Measurements from ENCODE around the gene LTBP2. TPM values are rescaled to one million over a fixed set of nuclear protein-coding genes. Genes with fewer than 3 reads are reported as not detected.
A peak's percentile ranks its signal among the peaks of the same experiment; 100 is the strongest.

The LTBP2 gene
- total and polyA plus RNA-seq, 2 of the 13 experiments (the other 11 are each of a cell fraction or from before 2014, with no cell fraction given), result 0.20 to 0.41 TPM

GRCh38 chr14:74508844-74509428, 103.1 kb downstream of the LTBP2 start:
- no peaks in the 10 kb centered on the region for H4K20me1 ChIP-seq (ENCODE audit: insufficient read depth, low read length)
- BruUV-seq (replicated peaks), result no TSS peak
- H2AFZ ChIP-seq (ENCODE audit: low read length), result no peak overlapping the region
- no peak overlapping the region for H3K9ac ChIP-seq (ENCODE audit: insufficient read depth, low read depth, low read length)
- no peak overlapping the region for H3K4me3 ChIP-seq (replicated peaks in 1 of 3; ENCODE audit: insufficient read depth in 1 of 3, low read depth in 2 of 3, low read length in 3 of 3)
- intact Hi-C loops (cut with micrococcal nuclease; ENCODE audit: unreplicated experiment) (no loop called here), in situ Hi-C loops (cut with HindIII; ENCODE audit: extremely low pct_ligation_motif_present, low pct_unique_long_range_greater_than_20kb) (no loop called here)
- 50% methylated on average over 4 of the region's 13 CpGs for WGBS (ENCODE audit: low lambda C conversion rate)
- no peaks in the 10 kb centered on the region for H3K36me3 ChIP-seq (replicated peaks in 1 of 2; ENCODE audit: control insufficient read depth in 1 of 2, insufficient read depth in 2 of 2, low read length in 2 of 2)
- no peak for ATAC-seq
- H3K79me2 ChIP-seq (ENCODE audit: insufficient read depth, low read length), result no peaks in the 10 kb centered on the region
- no peak for FAIRE-seq
- TF ChIP-seq ZNF674 (CRISPR knock-in tag; IDR thresholded peaks at IDR 0.05; ENCODE audit: low read depth) (0 out of 2 replicates have a peak, but pooled peaks have one; percentile 38), ZNF256 (CRISPR knock-in tag; conservative IDR thresholded peaks at IDR 0.05) (no peak)
- H3K4me1 ChIP-seq (ENCODE audit: insufficient read depth, low read length), result peaks cover 23% of the 10 kb centered on the region
- ChIA-PET CTCF (ENCODE audit: low intra/inter-chr PET ratio, low total read pairs) (no interaction called here), POLR2A (no interaction called here)
- H3K27me3 ChIP-seq (ENCODE audit: control insufficient read depth in 1 of 2, insufficient read depth in 2 of 2, low read length in 2 of 2), result peaks cover 2 to 47% of the 10 kb centered on the region in 2 experiments; a peak in 4 of 5 replicates
- H3K9me3 ChIP-seq (ENCODE audit: low read length), result no peaks in the 10 kb centered on the region
- no peak overlapping the region for H3K27ac ChIP-seq (ENCODE audit: extremely low read length, insufficient read depth, low read length)
- DNase-seq (ENCODE audit: low spot score), result no peak
- no peak overlapping the region for H3K4me2 ChIP-seq (ENCODE audit: low read depth, low read length)

DNA sequence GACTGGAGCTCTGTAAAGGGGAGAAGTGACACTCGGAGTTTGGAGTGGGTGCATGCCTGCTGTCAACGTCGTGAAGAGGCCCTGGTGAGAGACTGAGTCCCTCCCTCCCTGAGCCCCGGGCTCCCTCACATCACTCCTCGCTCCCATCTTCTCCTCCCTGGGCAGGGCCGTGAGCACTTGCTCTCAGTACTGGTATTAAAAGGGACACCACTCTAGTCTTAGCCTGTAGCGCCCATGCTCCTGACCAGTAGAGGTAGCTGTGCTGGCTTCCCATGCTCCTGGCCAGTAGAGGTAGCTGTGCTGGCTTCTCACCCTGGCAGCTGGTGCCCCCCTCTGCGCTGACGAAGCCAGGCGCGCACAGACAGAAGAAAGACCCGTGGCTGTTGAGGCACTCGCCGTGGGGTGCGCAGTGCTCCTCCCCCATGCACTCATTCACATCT, 103.7 kb downstream of the LTBP2 start:
- Histone ChIP-seq H3K4me1 (ENCODE audit: insufficient read depth, low read length) (peaks cover 20% of the 10 kb centered on the region), H3K4me2 (ENCODE audit: low read depth, low read length) (no peak overlapping the region), H3K9ac (ENCODE audit: insufficient read depth, low read depth, low read length) (no peak overlapping the region), H2AFZ (ENCODE audit: low read length) (no peak overlapping the region), H3K27me3 (ENCODE audit: control insufficient read depth in 1 of 2, insufficient read depth in 2 of 2, low read length in 2 of 2) (peaks cover 2 to 47% of the 10 kb centered on the region in 2 experiments; a peak in 4 of 5 replicates), H3K36me3 (replicated peaks in 1 of 2; ENCODE audit: control insufficient read depth in 1 of 2, insufficient read depth in 2 of 2, low read length in 2 of 2) (no peaks in the 10 kb centered on the region), H3K4me3 (replicated peaks in 1 of 3; ENCODE audit: insufficient read depth in 1 of 3, low read depth in 2 of 3, low read length in 3 of 3) (no peak overlapping the region), H3K27ac (ENCODE audit: extremely low read length, insufficient read depth, low read length) (no peak overlapping the region), H4K20me1 (ENCODE audit: insufficient read depth, low read length) (no peaks in the 10 kb centered on the region), H3K79me2 (ENCODE audit: insufficient read depth, low read length) (no peaks in the 10 kb centered on the region), H3K9me3 (ENCODE audit: low read length) (no peaks in the 10 kb centered on the region)
- intact Hi-C loops (cut with micrococcal nuclease; ENCODE audit: unreplicated experiment), result no loop called here
- ChIA-PET CTCF (ENCODE audit: low intra/inter-chr PET ratio, low total read pairs) (no interaction called here), POLR2A (no interaction called here)
- WGBS (ENCODE audit: low lambda C conversion rate), result 9% methylated on average over 7 of the region's 15 CpGs
- DNase-seq (ENCODE audit: low spot score), result peak; percentile 54
- peak; percentile 88 for ATAC-seq
- no TSS peak for BruUV-seq (replicated peaks)
- in situ Hi-C loops (cut with HindIII; ENCODE audit: extremely low pct_ligation_motif_present, low pct_unique_long_range_greater_than_20kb), result no loop called here
- no peak for FAIRE-seq
- TF ChIP-seq XRCC5 (optimal IDR thresholded peaks at IDR 0.05; ENCODE audit: low read length) (peak; percentile 70), CTCF (CRISPR knock-in tag; IDR thresholded peaks at IDR 0.05) (peak; percentile 66), STAG1 (CRISPR knock-in tag; IDR thresholded peaks at IDR 0.05) (peak; percentile 39; the same call in 1 of the 2 replicates), SMC3 (IDR thresholded peaks at IDR 0.05; ENCODE audit: low read length) (peak; percentile 20; the same call in 1 of the 2 replicates), ZNF550 (CRISPR knock-in tag; IDR thresholded peaks at IDR 0.05; ENCODE audit: borderline replicate concordance) (no peak), ZNF431 (CRISPR knock-in tag; IDR thresholded peaks at IDR 0.05; ENCODE audit: borderline replicate concordance, low read depth) (no peak), BORCS8-MEF2B (CRISPR knock-in tag; IDR thresholded peaks at IDR 0.05) (0 out of 2 replicates have a peak, but pooled peaks have one; percentile 34)
- TF ChIP-seq, protein P1, sequence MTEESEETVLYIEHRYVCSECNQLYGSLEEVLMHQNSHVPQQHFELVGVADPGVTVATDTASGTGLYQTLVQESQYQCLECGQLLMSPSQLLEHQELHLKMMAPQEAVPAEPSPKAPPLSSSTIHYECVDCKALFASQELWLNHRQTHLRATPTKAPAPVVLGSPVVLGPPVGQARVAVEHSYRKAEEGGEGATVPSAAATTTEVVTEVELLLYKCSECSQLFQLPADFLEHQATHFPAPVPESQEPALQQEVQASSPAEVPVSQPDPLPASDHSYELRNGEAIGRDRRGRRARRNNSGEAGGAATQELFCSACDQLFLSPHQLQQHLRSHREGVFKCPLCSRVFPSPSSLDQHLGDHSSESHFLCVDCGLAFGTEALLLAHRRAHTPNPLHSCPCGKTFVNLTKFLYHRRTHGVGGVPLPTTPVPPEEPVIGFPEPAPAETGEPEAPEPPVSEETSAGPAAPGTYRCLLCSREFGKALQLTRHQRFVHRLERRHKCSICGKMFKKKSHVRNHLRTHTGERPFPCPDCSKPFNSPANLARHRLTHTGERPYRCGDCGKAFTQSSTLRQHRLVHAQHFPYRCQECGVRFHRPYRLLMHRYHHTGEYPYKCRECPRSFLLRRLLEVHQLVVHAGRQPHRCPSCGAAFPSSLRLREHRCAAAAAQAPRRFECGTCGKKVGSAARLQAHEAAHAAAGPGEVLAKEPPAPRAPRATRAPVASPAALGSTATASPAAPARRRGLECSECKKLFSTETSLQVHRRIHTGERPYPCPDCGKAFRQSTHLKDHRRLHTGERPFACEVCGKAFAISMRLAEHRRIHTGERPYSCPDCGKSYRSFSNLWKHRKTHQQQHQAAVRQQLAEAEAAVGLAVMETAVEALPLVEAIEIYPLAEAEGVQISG (CRISPR knock-in tag; IDR thresholded peaks at IDR 0.05), result 0 out of 2 replicates have a peak, but pooled peaks have one; percentile 15
- TF ChIP-seq, protein P2, sequence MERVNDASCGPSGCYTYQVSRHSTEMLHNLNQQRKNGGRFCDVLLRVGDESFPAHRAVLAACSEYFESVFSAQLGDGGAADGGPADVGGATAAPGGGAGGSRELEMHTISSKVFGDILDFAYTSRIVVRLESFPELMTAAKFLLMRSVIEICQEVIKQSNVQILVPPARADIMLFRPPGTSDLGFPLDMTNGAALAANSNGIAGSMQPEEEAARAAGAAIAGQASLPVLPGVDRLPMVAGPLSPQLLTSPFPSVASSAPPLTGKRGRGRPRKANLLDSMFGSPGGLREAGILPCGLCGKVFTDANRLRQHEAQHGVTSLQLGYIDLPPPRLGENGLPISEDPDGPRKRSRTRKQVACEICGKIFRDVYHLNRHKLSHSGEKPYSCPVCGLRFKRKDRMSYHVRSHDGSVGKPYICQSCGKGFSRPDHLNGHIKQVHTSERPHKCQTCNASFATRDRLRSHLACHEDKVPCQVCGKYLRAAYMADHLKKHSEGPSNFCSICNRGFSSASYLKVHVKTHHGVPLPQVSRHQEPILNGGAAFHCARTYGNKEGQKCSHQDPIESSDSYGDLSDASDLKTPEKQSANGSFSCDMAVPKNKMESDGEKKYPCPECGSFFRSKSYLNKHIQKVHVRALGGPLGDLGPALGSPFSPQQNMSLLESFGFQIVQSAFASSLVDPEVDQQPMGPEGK (CRISPR knock-in tag; IDR thresholded peaks at IDR 0.05), result peak; percentile 32; the same call in 1 of the 2 replicates

Measured in HepG2 (cell line).